Panc1 (cell line): Measurements from ENCODE around the gene SHISA5.

ENCODE experiments used
- POLR2AphosphoS5 ChIP-seq: IDR thresholded peaks from 2 replicates; pipeline ENCODE4 v1.6.1; 2012; ENCODE audit warnings: mild to moderate bottlenecking, low read depth, low read length, moderate library complexity
- TCF7L2 ChIP-seq: IDR thresholded peaks from 2 replicates; pipeline ENCODE4 v1.6.1; 2011; ENCODE audit warnings: mild to moderate bottlenecking, low read depth, low read length, inconsistent platforms
- TF ChIP-seq, protein P1 (sequence below): fragments of 450-650 bp; IDR thresholded peaks from 2 replicates; pipeline ENCODE4 v1.5.1; 2017; ENCODE audit warnings: mild to moderate bottlenecking
- TF ChIP-seq, protein P2 (sequence below), 2 experiments: IDR thresholded peaks; 2 replicates each; pipeline ENCODE4 v1.6.1; 2011 to 2012; ENCODE audit warnings: low read depth in 2 of 2, control low read depth in 1 of 2, low read length in 1 of 2, mild to moderate bottlenecking in 1 of 2, moderate library complexity in 1 of 2; ENCODE audit not compliant: insufficient read depth in 1 of 2

DNA sequence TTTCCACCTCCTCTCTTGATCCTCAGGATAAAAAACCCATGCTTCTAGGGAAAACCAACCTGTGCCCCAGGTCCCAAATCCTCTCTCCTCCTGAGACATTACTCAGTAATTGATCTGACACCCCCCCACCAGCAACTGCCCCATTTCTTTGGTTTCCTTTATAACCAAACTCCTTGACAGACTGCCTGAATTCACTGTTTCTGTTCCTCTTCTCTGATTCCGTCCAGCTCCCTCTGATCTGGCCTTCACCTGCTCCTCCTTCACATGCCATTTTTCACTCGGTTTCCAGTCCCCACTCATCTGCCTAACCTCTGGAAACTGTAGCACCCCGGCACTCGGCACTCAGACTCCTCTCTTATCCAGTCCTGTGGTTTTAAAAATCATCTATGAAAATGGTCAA lies 66.2 kb downstream of the SHISA5 start:
- TF ChIP-seq, protein P1, sequence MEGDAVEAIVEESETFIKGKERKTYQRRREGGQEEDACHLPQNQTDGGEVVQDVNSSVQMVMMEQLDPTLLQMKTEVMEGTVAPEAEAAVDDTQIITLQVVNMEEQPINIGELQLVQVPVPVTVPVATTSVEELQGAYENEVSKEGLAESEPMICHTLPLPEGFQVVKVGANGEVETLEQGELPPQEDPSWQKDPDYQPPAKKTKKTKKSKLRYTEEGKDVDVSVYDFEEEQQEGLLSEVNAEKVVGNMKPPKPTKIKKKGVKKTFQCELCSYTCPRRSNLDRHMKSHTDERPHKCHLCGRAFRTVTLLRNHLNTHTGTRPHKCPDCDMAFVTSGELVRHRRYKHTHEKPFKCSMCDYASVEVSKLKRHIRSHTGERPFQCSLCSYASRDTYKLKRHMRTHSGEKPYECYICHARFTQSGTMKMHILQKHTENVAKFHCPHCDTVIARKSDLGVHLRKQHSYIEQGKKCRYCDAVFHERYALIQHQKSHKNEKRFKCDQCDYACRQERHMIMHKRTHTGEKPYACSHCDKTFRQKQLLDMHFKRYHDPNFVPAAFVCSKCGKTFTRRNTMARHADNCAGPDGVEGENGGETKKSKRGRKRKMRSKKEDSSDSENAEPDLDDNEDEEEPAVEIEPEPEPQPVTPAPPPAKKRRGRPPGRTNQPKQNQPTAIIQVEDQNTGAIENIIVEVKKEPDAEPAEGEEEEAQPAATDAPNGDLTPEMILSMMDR: no peak
- TF ChIP-seq POLR2AphosphoS5: no peak
- TF ChIP-seq, protein P2, sequence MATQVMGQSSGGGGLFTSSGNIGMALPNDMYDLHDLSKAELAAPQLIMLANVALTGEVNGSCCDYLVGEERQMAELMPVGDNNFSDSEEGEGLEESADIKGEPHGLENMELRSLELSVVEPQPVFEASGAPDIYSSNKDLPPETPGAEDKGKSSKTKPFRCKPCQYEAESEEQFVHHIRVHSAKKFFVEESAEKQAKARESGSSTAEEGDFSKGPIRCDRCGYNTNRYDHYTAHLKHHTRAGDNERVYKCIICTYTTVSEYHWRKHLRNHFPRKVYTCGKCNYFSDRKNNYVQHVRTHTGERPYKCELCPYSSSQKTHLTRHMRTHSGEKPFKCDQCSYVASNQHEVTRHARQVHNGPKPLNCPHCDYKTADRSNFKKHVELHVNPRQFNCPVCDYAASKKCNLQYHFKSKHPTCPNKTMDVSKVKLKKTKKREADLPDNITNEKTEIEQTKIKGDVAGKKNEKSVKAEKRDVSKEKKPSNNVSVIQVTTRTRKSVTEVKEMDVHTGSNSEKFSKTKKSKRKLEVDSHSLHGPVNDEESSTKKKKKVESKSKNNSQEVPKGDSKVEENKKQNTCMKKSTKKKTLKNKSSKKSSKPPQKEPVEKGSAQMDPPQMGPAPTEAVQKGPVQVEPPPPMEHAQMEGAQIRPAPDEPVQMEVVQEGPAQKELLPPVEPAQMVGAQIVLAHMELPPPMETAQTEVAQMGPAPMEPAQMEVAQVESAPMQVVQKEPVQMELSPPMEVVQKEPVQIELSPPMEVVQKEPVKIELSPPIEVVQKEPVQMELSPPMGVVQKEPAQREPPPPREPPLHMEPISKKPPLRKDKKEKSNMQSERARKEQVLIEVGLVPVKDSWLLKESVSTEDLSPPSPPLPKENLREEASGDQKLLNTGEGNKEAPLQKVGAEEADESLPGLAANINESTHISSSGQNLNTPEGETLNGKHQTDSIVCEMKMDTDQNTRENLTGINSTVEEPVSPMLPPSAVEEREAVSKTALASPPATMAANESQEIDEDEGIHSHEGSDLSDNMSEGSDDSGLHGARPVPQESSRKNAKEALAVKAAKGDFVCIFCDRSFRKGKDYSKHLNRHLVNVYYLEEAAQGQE (IDR thresholded peaks at IDR 0.05; ENCODE audit: insufficient read depth in 1 of 2, low read depth in 2 of 2, low read length in 1 of 2): no peak
- TF ChIP-seq TCF7L2: no peak
